Coronary artery (tissue), 2 donors: ENCODE results near the gene SNTA1.

Experiments
- DNase-seq: peaks from one replicate; pipeline ENCODE4 v3.0.0-alpha.2; 2017; ENCODE audit warnings: low spot score
- H3K27ac ChIP-seq, 2 donors: fragments of 200-600 bp; sonication (generic); one replicate each; pipeline ENCODE4 v1.5.1; 2016 to 2019
- H3K4me3 ChIP-seq: fragments of 200-600 bp; sonication (generic); 2 replicates; pipeline ENCODE4 v1.5.1; 2016; ENCODE audit warnings: mild to moderate bottlenecking, moderate library complexity
- CTCF ChIP-seq: fragments of 200-600 bp; sonication (generic); IDR thresholded peaks from one replicate; pipeline ENCODE4 v1.5.1; 2019; ENCODE audit warnings: antibody characterized with exemption

Gene SNTA1

GRCh38 chr20:33401921-33402369 lies 41.6 kb downstream of the SNTA1 start:
- no peak for TF ChIP-seq CTCF
- no peak for DNase-seq
- peak overlapping the region; percentile 90 for H3K4me3 ChIP-seq
- H3K27ac ChIP-seq, result peak overlapping the region in 1 of 2 donors; percentile 50

GRCh38 chr20:33401184-33401920 lies 42.2 kb downstream of the SNTA1 start, which contains the start of gene CDK5RAP1:
TSS of gene CDK5RAP1 (minus strand) at chr20:33401519. CDS start at chr20:33397064, 4,455 bp downstream.
- peak within 1 kb of the TSS; percentile 50 to 82 for H3K27ac ChIP-seq
- DNase-seq, result peak; percentile 85
- no peak for TF ChIP-seq CTCF
- peak within 1 kb of the TSS; percentile 90 for H3K4me3 ChIP-seq

- no peak for TF ChIP-seq CTCF
- Histone ChIP-seq H3K27ac (peak overlapping the region; percentile 50 to 82), H3K4me3 (peak overlapping the region; percentile 90)
- no peak for DNase-seq
These were observed 42.8 kb downstream of the SNTA1 start for GRCh38 chr20:33400812-33401183.

- Histone ChIP-seq H3K4me3 (peak overlapping the region; percentile 90), H3K27ac (no peak overlapping the region)
- no peak for TF ChIP-seq CTCF
These were observed 43.6 kb downstream of the SNTA1 start for GRCh38 chr20:33399924-33400323.

GRCh38 chr20:33394718-33395117 lies 48.8 kb downstream of the SNTA1 start:
- Histone ChIP-seq H3K27ac (no peak overlapping the region), H3K4me3 (no peak overlapping the region)
- no peak for DNase-seq
- no peak for TF ChIP-seq CTCF

More at GRCh38 chr20:33399924-33400323, 43.6 kb downstream of the SNTA1 start:
- DNase-seq, result no peak

GRCh38 chr20:33393609-33394008 lies 50.0 kb downstream of the SNTA1 start:
- no peak overlapping the region for H3K27ac ChIP-seq
- no peak overlapping the region for H3K4me3 ChIP-seq
- DNase-seq, result no peak
- TF ChIP-seq CTCF, result no peak
